B cell (primary cell): ENCODE measurements around the gene GPR149.

ENCODE experiments used
- CTCF ChIP-seq: fragments of 200-600 bp; IDR thresholded peaks from one replicate; pipeline ENCODE4 v1.8.0; 2022; ENCODE audit warnings: antibody characterized with exemption, mild to moderate bottlenecking
- EZH2 ChIP-seq: IDR thresholded peaks from 2 replicates; pipeline ENCODE4 v1.6.1; 2012; ENCODE audit warnings: borderline replicate concordance, low read depth, mild to moderate bottlenecking, moderate library complexity, low read length; ENCODE audit not compliant: insufficient read depth, poor library complexity, severe bottlenecking

- no peak for TF ChIP-seq CTCF
- TF ChIP-seq EZH2: no peak
Observed at GRCh38 chr3:154345422-154346122, 84.4 kb downstream of the GPR149 start.
